ENCODE data around the gene ABCA8.

GRCh38 chr17:68830313-68830712 is 124.9 kb downstream of the ABCA8 start:
- TF ChIP-seq CTCF (conservative IDR thresholded peaks at IDR 0.05 in 1 of 2, IDR thresholded peaks at IDR 0.05 in 1 of 2; ENCODE audit: low read depth in 1 of 2, low read length in 2 of 2) (no peak), EZH2 (IDR thresholded peaks at IDR 0.05; ENCODE audit: low read length, missing control alignments) (no peak)

All from fibroblast of lung (primary cell).